HepG2 (cell line): ENCODE results near the gene SEZ6. TPM values are rescaled to one million over a fixed set of nuclear protein-coding genes. Genes with fewer than 3 reads are reported as not detected.

ENCODE experiments used
- ATAC-seq: fragments of 200-7000 bp; cut with Tn5 transposase; 3 replicates; pipeline ENCODE4 v1.9.1; 2020; ENCODE audit warnings: mild to moderate bottlenecking, moderate library complexity
- BruUV-seq: library from RNA; stranded (reverse); fragments of 400-500 nt; replicated peaks from 2 replicates; lab custom pipeline; 2021; lab: Mats Ljungman, UMichigan
- CTCF ChIA-PET: fragments of 300-600 bp; formaldehyde crosslinking; extraction: SDS; loops from one replicate; lab custom pipeline; 2021; ENCODE audit warnings: low total read pairs, inconsistent platforms, low intra/inter-chr PET ratio; lab: Yijun Ruan, JAX
- POLR2A ChIA-PET: fragments of 350-600 bp; sonication (Branson Sonifier 250); formaldehyde crosslinking; loops from one replicate; lab custom pipeline; 2020; ENCODE audit warnings: antibody characterized with exemption, inconsistent platforms; lab: Yijun Ruan, JAX
- DNase-seq: peaks from one replicate; pipeline ENCODE4 v3.0.0-alpha.2; 2015; ENCODE audit warnings: low spot score
- FAIRE-seq: peaks from 3 replicates; lab custom pipeline; 2011; peaks lifted over from hg19 to GRCh38; lab: Jason Lieb, UNC
- H2AFZ ChIP-seq: one replicate; pipeline ENCODE4 v1.6.1; 2011; ENCODE audit warnings: low read length, inconsistent platforms
- H3K27ac ChIP-seq: fragments of 300-600 bp; 3 replicates; pipeline ENCODE4 v1.8.0; 2011; ENCODE audit warnings: mixed run types, mild to moderate bottlenecking, mixed read lengths, low read length, inconsistent platforms; ENCODE audit not compliant: insufficient read depth; ENCODE audit errors: extremely low read length
- H3K27me3 ChIP-seq, 2 experiments: fragments of 200-600 bp in 1 of 2; 2 replicates in 1 of 2; 3 replicates in 1 of 2; pipeline versions ENCODE4 v1.6.0 to v1.8.0; 2011; ENCODE audit warnings: low read length in 2 of 2, mild to moderate bottlenecking in 2 of 2, moderate library complexity in 2 of 2, inconsistent platforms in 1 of 2; ENCODE audit not compliant: insufficient read depth in 2 of 2, control insufficient read depth in 1 of 2
- H3K36me3 ChIP-seq, 2 experiments: fragments of 200-600 bp in 1 of 2; replicated peaks in 1 of 2; 2 replicates in 1 of 2; 3 replicates in 1 of 2; pipeline versions ENCODE4 v1.5.1 to v1.8.0; 2011; ENCODE audit warnings: low read length in 2 of 2, inconsistent platforms in 1 of 2; ENCODE audit not compliant: insufficient read depth in 2 of 2, control insufficient read depth in 1 of 2
- H3K4me1 ChIP-seq: 2 replicates; pipeline ENCODE4 v1.5.1; 2012; ENCODE audit warnings: low read length, inconsistent platforms; ENCODE audit not compliant: insufficient read depth
- H3K4me2 ChIP-seq: 2 replicates; pipeline ENCODE4 v1.6.0; 2011; ENCODE audit warnings: low read depth, low read length, inconsistent platforms
- H3K4me3 ChIP-seq, 3 experiments: fragments of 200-600 bp in 1 of 3; sonication (generic), shearing (Covaris generic) in 1 of 3; replicated peaks in 1 of 3; 2 replicates each; pipeline ENCODE4 v1.5.1; 2011 to 2016; ENCODE audit warnings: low read length in 3 of 3, inconsistent platforms in 2 of 3, low read depth in 2 of 3, mild to moderate bottlenecking in 2 of 3, control low read depth in 1 of 3, mixed read lengths in 1 of 3; ENCODE audit not compliant: insufficient read depth in 1 of 3
- H3K79me2 ChIP-seq: one replicate; pipeline ENCODE4 v1.6.1; 2011; ENCODE audit warnings: low read length, inconsistent platforms; ENCODE audit not compliant: insufficient read depth
- H3K9ac ChIP-seq: 2 replicates; pipeline ENCODE4 v1.6.0; 2011; ENCODE audit warnings: mild to moderate bottlenecking, low read depth, low read length, inconsistent platforms; ENCODE audit not compliant: insufficient read depth
- H3K9me3 ChIP-seq: 2 replicates; pipeline ENCODE4 v1.5.1; 2012; ENCODE audit warnings: mild to moderate bottlenecking, low read length
- H4K20me1 ChIP-seq: 2 replicates; pipeline ENCODE4 v1.6.0; 2011; ENCODE audit warnings: inconsistent platforms, mild to moderate bottlenecking, low read length, moderate library complexity; ENCODE audit not compliant: insufficient read depth
- DMTF1 ChIP-seq: sonication (generic); formaldehyde crosslinking; IDR thresholded peaks from 2 replicates; pipeline ENCODE4 v1.4.0; 2020; ENCODE audit warnings: mild to moderate bottlenecking, missing genetic modification reagents
- EHMT2 ChIP-seq: fragments of 200-600 bp; sonication (generic); IDR thresholded peaks from 2 replicates; pipeline ENCODE4 v1.7.0; 2017; ENCODE audit warnings: antibody characterized with exemption, low read depth, low read length, borderline replicate concordance
- ETS1 ChIP-seq: sonication (generic); formaldehyde crosslinking; IDR thresholded peaks from 2 replicates; pipeline ENCODE4 v1.4.0; 2020; ENCODE audit warnings: missing genetic modification reagents
- KDM5B ChIP-seq: sonication (generic); formaldehyde crosslinking; IDR thresholded peaks from 2 replicates; pipeline ENCODE4 v1.4.0; 2020; ENCODE audit warnings: missing genetic modification reagents, mild to moderate bottlenecking, borderline replicate concordance
- MED1 ChIP-seq: sonication (generic); formaldehyde crosslinking; IDR thresholded peaks from 2 replicates; pipeline ENCODE4 v1.4.0; 2020; ENCODE audit warnings: missing genetic modification reagents
- RERE ChIP-seq: IDR thresholded peaks from 2 replicates; pipeline ENCODE4 v1.6.1; 2016; ENCODE audit warnings: low read depth, missing genetic modification reagents, missing compliant biosample characterization
- SALL1 ChIP-seq: sonication (generic); formaldehyde crosslinking; IDR thresholded peaks from 2 replicates; pipeline ENCODE4 v1.8.0; 2022; ENCODE audit warnings: mild to moderate bottlenecking, missing genetic modification reagents
- SIX1 ChIP-seq: sonication (generic); formaldehyde crosslinking; IDR thresholded peaks from 2 replicates; pipeline ENCODE4 v1.4.0; 2020; ENCODE audit warnings: missing genetic modification reagents, borderline replicate concordance
- ZKSCAN8 ChIP-seq: IDR thresholded peaks from 2 replicates; pipeline ENCODE4 v1.6.1; 2016; ENCODE audit warnings: borderline replicate concordance, missing genetic modification reagents, missing compliant biosample characterization
- ZNF3 ChIP-seq: IDR thresholded peaks from 2 replicates; pipeline ENCODE4 v1.7.0; 2017; ENCODE audit warnings: inconsistent platforms
- ZNF577 ChIP-seq: sonication (generic); formaldehyde crosslinking; IDR thresholded peaks from 2 replicates; pipeline ENCODE4 v1.4.0; 2020; ENCODE audit warnings: mild to moderate bottlenecking, low read depth, missing genetic modification reagents, borderline replicate concordance
- ZNF607 ChIP-seq: sonication (generic); formaldehyde crosslinking; IDR thresholded peaks from 2 replicates; pipeline ENCODE4 v1.5.1; 2020; ENCODE audit warnings: missing genetic modification reagents, mild to moderate bottlenecking, borderline replicate concordance
- WGBS: methylation state at CpG from one replicate; pipeline ENCODE4 v1.1.6; 2017; ENCODE audit warnings: low lambda C conversion rate; 5-methylcytosine and 5-hydroxymethylcytosine counted together
- in situ Hi-C: cut with HindIII; loops from 2 replicates; pipeline ENCODE4 v1.10.0; 2017; ENCODE audit warnings: low pct_unique_long_range_greater_than_20kb; ENCODE audit not compliant: extremely low pct_ligation_motif_present
- intact Hi-C: fragments of 100-400 bp; cut with micrococcal nuclease; formaldehyde crosslinking; loops from one replicate; pipeline ENCODE4 v1.10.0; 2022; ENCODE audit not compliant: unreplicated experiment
- polyA plus RNA-seq, 8 experiments: library from polyadenylated mRNA; depleted of rRNA in 3 of 8; stranded (reverse) in 7 of 8; unstranded in 1 of 8; fragments of >200 nt; fragmentation: Illumina TruSeq in 4 of 8; extraction: Trizol in 4 of 8; gene quantifications; 2 replicates each; pipeline versions ENCODE4 v1.2.1 to v1.2.3, GENCODE V29; 2011 to 2016; ENCODE audit warnings: low read depth in 4 of 8, missing spikeins in 1 of 8, mixed read lengths in 1 of 8; ENCODE audit not compliant: insufficient read depth in 1 of 8
- total RNA-seq, 5 experiments: library from RNA; depleted of rRNA; stranded (reverse); fragments of >200 nt; fragmentation: Illumina TruSeq; extraction: Trizol; gene quantifications; 2 replicates each; pipeline ENCODE4 v1.2.3, GENCODE V29; 2016; ENCODE audit warnings: low read depth in 1 of 5
- TF ChIP-seq, protein P1 (sequence below): sonication (generic); formaldehyde crosslinking; IDR thresholded peaks from 2 replicates; pipeline ENCODE4 v1.8.1; 2023; ENCODE audit warnings: mild to moderate bottlenecking, missing genetic modification reagents

Gene SEZ6
- total and polyA plus RNA-seq, 2 of the 13 experiments (the other 11 are each of a cell fraction or from before 2014, with no cell fraction given), result not detected

DNA sequence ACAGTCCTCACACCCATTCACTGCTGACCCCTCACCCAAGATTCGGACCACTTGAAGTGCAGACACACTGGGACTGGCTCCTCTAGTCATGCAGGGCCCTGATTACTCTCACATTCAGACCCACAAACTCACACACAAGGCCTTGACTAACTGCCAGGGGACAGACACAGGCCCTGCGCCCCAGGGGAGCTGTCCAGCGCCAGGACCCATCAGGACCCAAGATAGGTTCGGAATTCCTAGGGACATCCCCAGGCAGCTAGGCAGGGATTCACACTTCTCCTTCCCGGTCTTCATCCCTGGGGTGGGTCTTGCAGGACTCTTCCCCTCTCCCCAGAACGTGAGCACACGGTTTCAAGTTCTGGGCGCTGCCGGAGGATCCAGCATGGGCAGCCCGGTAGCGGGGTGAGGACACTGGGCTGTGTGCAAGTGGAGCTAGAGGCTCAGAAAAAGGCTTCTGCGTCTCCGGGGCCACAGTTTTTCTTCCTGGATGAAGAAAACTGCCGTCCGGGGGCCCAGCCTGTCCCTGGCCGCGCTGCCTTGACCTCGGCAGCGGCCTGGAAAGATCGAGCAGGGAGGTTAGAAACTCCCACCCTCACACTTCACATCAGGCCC, 1.6 kb downstream of the SEZ6 start:
- H3K27me3 ChIP-seq, result peaks cover 11 to 53% of the 10 kb centered on the region in 2 experiments
- peaks cover 8% of the 10 kb centered on the region; the same call in 1 of the 2 replicates for H4K20me1 ChIP-seq
- H3K4me2 ChIP-seq, result no peak overlapping the region
- in situ Hi-C loops (no loop called here), intact Hi-C loops (no loop called here)
- FAIRE-seq (no peak), ATAC-seq (peak; percentile 21; the same call in 2 of the 3 replicates), DNase-seq (no peak)
- no peaks in the 10 kb centered on the region for H3K79me2 ChIP-seq
- no peaks in the 10 kb centered on the region for H3K36me3 ChIP-seq
- WGBS, result 20% methylated on average over 4 of the region's 20 CpGs
- ChIA-PET POLR2A (no interaction called here), CTCF (no interaction called here)
- no peak overlapping the region for H3K4me3 ChIP-seq
- no peak overlapping the region for H3K27ac ChIP-seq
- BruUV-seq, result no TSS peak
- H3K4me1 ChIP-seq, result peaks cover 24% of the 10 kb centered on the region
- no peaks in the 10 kb centered on the region for H3K9me3 ChIP-seq
- H2AFZ ChIP-seq, result no peak overlapping the region
- no peak overlapping the region for H3K9ac ChIP-seq
- TF ChIP-seq ZNF607 (peak; percentile 26; the same call in 1 of the 2 replicates), ZNF3 (CRISPR knock-in tag) (no peak), ZNF577 (no peak), MED1 (CRISPR knock-in tag) (no peak), RERE (no peak), ZKSCAN8 (CRISPR knock-in tag) (no peak), SALL1 (peak; percentile 43; the same call in 1 of the 2 replicates), DMTF1 (CRISPR knock-in tag) (no peak), SIX1 (CRISPR knock-in tag) (no peak), ETS1 (CRISPR knock-in tag) (no peak), EHMT2 (peak; percentile 49; the same call in 1 of the 2 replicates), KDM5B (CRISPR knock-in tag) (peak; percentile 29; the same call in 1 of the 2 replicates)
- TF ChIP-seq, protein P1, sequence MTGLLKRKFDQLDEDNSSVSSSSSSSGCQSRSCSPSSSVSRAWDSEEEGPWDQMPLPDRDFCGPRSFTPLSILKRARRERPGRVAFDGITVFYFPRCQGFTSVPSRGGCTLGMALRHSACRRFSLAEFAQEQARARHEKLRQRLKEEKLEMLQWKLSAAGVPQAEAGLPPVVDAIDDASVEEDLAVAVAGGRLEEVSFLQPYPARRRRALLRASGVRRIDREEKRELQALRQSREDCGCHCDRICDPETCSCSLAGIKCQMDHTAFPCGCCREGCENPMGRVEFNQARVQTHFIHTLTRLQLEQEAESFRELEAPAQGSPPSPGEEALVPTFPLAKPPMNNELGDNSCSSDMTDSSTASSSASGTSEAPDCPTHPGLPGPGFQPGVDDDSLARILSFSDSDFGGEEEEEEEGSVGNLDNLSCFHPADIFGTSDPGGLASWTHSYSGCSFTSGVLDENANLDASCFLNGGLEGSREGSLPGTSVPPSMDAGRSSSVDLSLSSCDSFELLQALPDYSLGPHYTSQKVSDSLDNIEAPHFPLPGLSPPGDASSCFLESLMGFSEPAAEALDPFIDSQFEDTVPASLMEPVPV (CRISPR knock-in tag), result no peak
